Panc1 (cell line): ENCODE data around the gene NFAM1. TPM values are rescaled to one million over a fixed set of nuclear protein-coding genes. Genes with fewer than 3 reads are reported as not detected.

Experiments
- ATAC-seq: fragments of 200-7000 bp; cut with Tn5 transposase; 2 replicates; pipeline ENCODE4 v1.9.1; 2020; ENCODE audit warnings: mild to moderate bottlenecking, moderate library complexity
- BruUV-seq: library from RNA; stranded (reverse); fragments of 400-500 nt; replicated peaks from 2 replicates; lab custom pipeline; 2021; lab: Mats Ljungman, UMichigan
- CTCF ChIA-PET: fragments of 300-600 bp; sonication (Branson Sonifier 250); formaldehyde crosslinking; loops from one replicate; lab custom pipeline; 2022; ENCODE audit warnings: antibody characterized with exemption; lab: Charles Lee
- POLR2A ChIA-PET: fragments of 300-600 bp; sonication (Branson Sonifier 250); formaldehyde crosslinking; loops from one replicate; lab custom pipeline; 2022; ENCODE audit warnings: antibody characterized with exemption; lab: Charles Lee
- DNase-seq: peaks from one replicate; pipeline ENCODE4 v3.0.0-alpha.2; 2010; ENCODE audit warnings: low read depth, low spot score
- H3K27ac ChIP-seq: 2 replicates; pipeline ENCODE4 v1.5.1; 2011; ENCODE audit warnings: mild to moderate bottlenecking, low read length, inconsistent platforms
- H3K27me3 ChIP-seq: fragments of 200-500 bp; sonication (Bioruptor generic); 2 replicates; pipeline ENCODE4 v1.6.0; 2014; ENCODE audit warnings: low read length, inconsistent platforms; ENCODE audit not compliant: control insufficient read depth, insufficient read depth
- H3K36me3 ChIP-seq: fragments of 200-500 bp; sonication (Bioruptor generic); 2 replicates; pipeline ENCODE4 v1.5.1; 2014; ENCODE audit warnings: inconsistent platforms, mild to moderate bottlenecking, low read length, moderate library complexity; ENCODE audit not compliant: control insufficient read depth, insufficient read depth
- H3K4me1 ChIP-seq: 2 replicates; pipeline ENCODE4 v1.5.1; 2011; ENCODE audit warnings: inconsistent platforms, mild to moderate bottlenecking, low read length, moderate library complexity; ENCODE audit not compliant: control insufficient read depth, insufficient read depth
- H3K4me3 ChIP-seq, 2 experiments: 2 replicates each; pipeline ENCODE4 v1.5.1; 2011 to 2012; ENCODE audit warnings: low read depth in 2 of 2, low read length in 2 of 2, mild to moderate bottlenecking in 2 of 2, inconsistent platforms in 1 of 2, moderate library complexity in 1 of 2
- H3K9me3 ChIP-seq: fragments of 200-500 bp; sonication (Bioruptor generic); 2 replicates; pipeline ENCODE4 v1.5.1; 2014; ENCODE audit warnings: low read depth, mild to moderate bottlenecking, inconsistent platforms, low read length, moderate library complexity; ENCODE audit not compliant: control insufficient read depth, insufficient read depth
- CTCF ChIP-seq: fragments of 450-650 bp; IDR thresholded peaks from 2 replicates; pipeline ENCODE4 v1.5.1; 2017; ENCODE audit warnings: mild to moderate bottlenecking
- POLR2AphosphoS5 ChIP-seq: IDR thresholded peaks from 2 replicates; pipeline ENCODE4 v1.6.1; 2012; ENCODE audit warnings: mild to moderate bottlenecking, low read depth, low read length, moderate library complexity
- REST ChIP-seq, 2 experiments: IDR thresholded peaks; 2 replicates each; pipeline ENCODE4 v1.6.1; 2011 to 2012; ENCODE audit warnings: low read depth in 2 of 2, control low read depth in 1 of 2, low read length in 1 of 2, mild to moderate bottlenecking in 1 of 2, moderate library complexity in 1 of 2; ENCODE audit not compliant: insufficient read depth in 1 of 2
- SIN3A ChIP-seq: IDR thresholded peaks from 2 replicates; pipeline ENCODE4 v1.6.1; 2012; ENCODE audit warnings: low read depth, mild to moderate bottlenecking, low read length, moderate library complexity, borderline replicate concordance; ENCODE audit not compliant: insufficient read depth
- TCF7L2 ChIP-seq: IDR thresholded peaks from 2 replicates; pipeline ENCODE4 v1.6.1; 2011; ENCODE audit warnings: mild to moderate bottlenecking, low read depth, low read length, inconsistent platforms
- in situ Hi-C: cut with HindIII; loops from 2 replicates; pipeline ENCODE4 v1.10.0; 2016; ENCODE audit warnings: low sequenced_read_pairs, low pct_unique_long_range_greater_than_20kb
- intact Hi-C: fragments of 100-400 bp; cut with micrococcal nuclease; formaldehyde crosslinking; loops from one replicate; pipeline ENCODE4 v1.10.0; 2022; ENCODE audit not compliant: unreplicated experiment
- total RNA-seq: library from RNA; stranded (reverse); gene quantifications from one replicate; pipeline ENCODE4 v1.2.1, GENCODE V29; 2021; ENCODE audit not compliant: unreplicated experiment

NFAM1 gene
- total RNA-seq, 1 experiment from 2014 or later = 0.41 TPM

- Histone ChIP-seq H3K27ac (no peak overlapping the region), H3K4me3 (no peak overlapping the region), H3K9me3 (no peaks in the 10 kb centered on the region), H3K4me1 (no peaks in the 10 kb centered on the region), H3K27me3 (no peaks in the 10 kb centered on the region), H3K36me3 (no peaks in the 10 kb centered on the region)
- ChIA-PET POLR2A (no interaction called here), CTCF (no interaction called here)
- DNase-seq = no peak
- no TSS peak for BruUV-seq
- in situ Hi-C loops (no loop called here), intact Hi-C loops (no loop called here)
- ATAC-seq = no peak
- TF ChIP-seq TCF7L2 = no peak
- no peak for TF ChIP-seq SIN3A
- no peak for TF ChIP-seq POLR2AphosphoS5
- no peak for TF ChIP-seq REST (IDR thresholded peaks at IDR 0.05; ENCODE audit: insufficient read depth in 1 of 2, low read depth in 2 of 2, low read length in 1 of 2)
- TF ChIP-seq CTCF = no peak
These were observed 5.0 kb downstream of the NFAM1 start for GRCh38 chr22:42427167-42427566.

GRCh38 chr22:42425989-42426355 lies 6.2 kb downstream of the NFAM1 start:
- Histone ChIP-seq H3K36me3 (no peaks in the 10 kb centered on the region), H3K9me3 (no peaks in the 10 kb centered on the region), H3K4me3 (no peak overlapping the region), H3K27ac (no peak overlapping the region), H3K4me1 (no peaks in the 10 kb centered on the region), H3K27me3 (no peaks in the 10 kb centered on the region)
- intact Hi-C loops = no loop called here
- no peak for DNase-seq
- in situ Hi-C loops = no loop called here
- ChIA-PET CTCF (no interaction called here), POLR2A (no interaction called here)
- TF ChIP-seq SIN3A = no peak
- TF ChIP-seq POLR2AphosphoS5 = no peak
- TF ChIP-seq REST (IDR thresholded peaks at IDR 0.05; ENCODE audit: insufficient read depth in 1 of 2, low read depth in 2 of 2, low read length in 1 of 2) = no peak
- TF ChIP-seq CTCF = no peak
- TF ChIP-seq TCF7L2 = no peak
- BruUV-seq = no TSS peak
- ATAC-seq = no peak
